CD4-positive, alpha-beta T cell treated with Interleukin-2 at 100 ng/mL for 4 hours (primary cell): Measurements from ENCODE around the gene NDUFAF2.
"Not testable (repeated sequence)": the region's sequence is repeated elsewhere in the genome, so short reads cannot be mapped to it uniquely, and the experiment has no call there.

ENCODE experiments used
- DNase-seq: peaks from one replicate; pipeline ENCODE4 v3.0.0-alpha.2; 2020; ENCODE audit warnings: low spot score

Gene NDUFAF2

GRCh38 chr5:61178702-61179101, 233.7 kb downstream of the NDUFAF2 start:
- DNase-seq = no peak

- no peak for DNase-seq
These were observed 235.9 kb downstream of the NDUFAF2 start for GRCh38 chr5:61180886-61181285.

GRCh38 chr5:61182449-61182848, 237.4 kb downstream of the NDUFAF2 start:
- DNase-seq = no peak

GRCh38 chr5:61183538-61183937, 238.5 kb downstream of the NDUFAF2 start:
- DNase-seq = no peak

GRCh38 chr5:61184708-61185107, 239.7 kb downstream of the NDUFAF2 start:
- no peak for DNase-seq

DNA sequence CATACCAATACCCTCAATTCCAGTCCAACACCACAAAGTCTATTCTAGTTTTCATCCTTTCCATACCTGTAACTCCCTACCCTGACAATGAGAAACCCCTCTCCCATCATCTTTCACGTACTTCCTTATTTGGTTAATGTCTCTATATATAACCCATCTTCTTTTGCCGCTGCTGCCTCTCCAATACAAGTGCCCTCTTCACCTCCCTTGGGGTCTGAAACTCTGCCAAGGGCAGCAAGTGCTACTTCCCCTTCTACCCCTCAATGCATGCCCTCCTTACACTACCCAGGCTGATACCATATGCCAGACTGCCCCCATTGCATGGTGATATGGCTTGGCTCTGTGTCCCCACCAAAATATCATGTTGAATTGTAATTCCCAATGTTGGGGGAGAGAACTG, 241.6 kb downstream of the NDUFAF2 start:
- no peak for DNase-seq

- DNase-seq = not testable (repeated sequence)
These were observed 242.3 kb downstream of the NDUFAF2 start for GRCh38 chr5:61187352-61187751.

DNA sequence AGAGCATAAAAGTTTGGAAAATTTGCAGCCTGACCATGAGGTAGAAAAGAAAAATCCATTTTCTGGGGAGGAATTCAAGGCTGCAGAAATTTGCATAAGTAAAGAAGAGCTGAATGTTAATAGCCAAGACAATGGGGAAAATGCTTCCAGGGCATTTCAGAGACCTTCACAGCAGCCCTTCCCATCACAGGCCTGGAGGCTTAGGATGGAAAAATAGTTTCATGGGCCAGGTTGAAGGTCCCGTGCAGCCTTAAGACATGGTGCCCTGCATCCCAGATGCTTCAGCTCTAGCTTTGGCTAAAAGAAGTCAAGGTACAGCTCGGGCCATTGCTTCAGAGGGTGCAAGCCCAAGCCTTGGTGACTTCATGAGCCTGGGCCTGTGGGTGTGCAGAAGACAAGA, 242.8 kb downstream of the NDUFAF2 start:
- not testable (repeated sequence) for DNase-seq

GRCh38 chr5:61198606-61199005, 253.6 kb downstream of the NDUFAF2 start:
- no peak for DNase-seq

GRCh38 chr5:61200582-61201155, 255.7 kb downstream of the NDUFAF2 start:
- DNase-seq = no peak

- no peak for DNase-seq
These were observed 257.2 kb downstream of the NDUFAF2 start for GRCh38 chr5:61202213-61202612.
